Thyroid gland (tissue), 4 donors: ENCODE measurements around the gene BCL7B. TPM values are rescaled to one million over a fixed set of nuclear protein-coding genes. Genes with fewer than 3 reads are reported as not detected.
"Not testable (repeated sequence)": the region's sequence is repeated elsewhere in the genome, so short reads cannot be mapped to it uniquely, and the experiment has no call there.

Experiments used
- DNase-seq, 2 donors: peaks; one replicate each; pipeline ENCODE4 v3.0.0-alpha.2; 2019
- H3K27ac ChIP-seq, 3 donors: fragments of 200-600 bp; sonication (generic); 1 replicate in 2 of 3; 2 replicates in 1 of 3; pipeline ENCODE4 v1.5.1; 2016 to 2019; ENCODE audit warnings: mild to moderate bottlenecking in 1 of 3, moderate library complexity in 1 of 3
- H3K27me3 ChIP-seq: fragments of 200-600 bp; sonication (generic); one replicate; pipeline ENCODE4 v1.5.1; 2019
- H3K36me3 ChIP-seq, 2 donors: fragments of 200-600 bp; sonication (generic); one replicate each; pipeline ENCODE4 v1.5.1; 2016 to 2019
- H3K4me1 ChIP-seq, 2 donors: fragments of 200-600 bp; sonication (generic); one replicate each; pipeline ENCODE4 v1.5.1; 2017 to 2019
- H3K4me3 ChIP-seq, 3 donors: fragments of 200-600 bp; sonication (generic); replicated peaks in 1 of 3; 1 replicate in 2 of 3; 2 replicates in 1 of 3; pipeline ENCODE4 v1.5.1; 2016; ENCODE audit warnings: mild to moderate bottlenecking in 1 of 3
- H3K9me3 ChIP-seq: fragments of 200-600 bp; sonication (generic); one replicate; pipeline ENCODE4 v1.5.1; 2017
- POLR2A ChIP-seq, 2 donors: fragments of 450-650 bp; IDR thresholded peaks; one replicate each; pipeline ENCODE4 v1.6.1; 2017; ENCODE audit warnings: antibody characterized with exemption in 2 of 2, mild to moderate bottlenecking in 2 of 2, moderate library complexity in 1 of 2
- WGBS, 2 donors: methylation state at CpG; one replicate each; pipeline ENCODE4 v1.1.5; 2017; 5-methylcytosine and 5-hydroxymethylcytosine counted together
- intact Hi-C: fragments of 100-400 bp; cut with DNase I; formaldehyde crosslinking; loops from one replicate; pipeline ENCODE4 v1.15.1; 2023
- total RNA-seq, 4 donors: library from RNA; depleted of rRNA; stranded (reverse); fragments of >200 nt; gene quantifications; one replicate each; pipeline ENCODE4 v1.2.3, GENCODE V29; 2016
- TF ChIP-seq, protein P1 (sequence below), 6 experiments: fragments of 200-600 bp in 3 of 6; fragments of 450-650 bp in 3 of 6; sonication (generic) in 3 of 6; IDR thresholded peaks; one replicate each; pipeline ENCODE4 v1.5.1; 2016 to 2019; ENCODE audit warnings: antibody characterized with exemption in 6 of 6, mild to moderate bottlenecking in 2 of 6, inconsistent platforms in 1 of 6, moderate library complexity in 1 of 6

Gene BCL7B
- total RNA-seq, 4 donors from 2014 or later: 52.5 to 83.1 (median 74.4) TPM

DNA sequence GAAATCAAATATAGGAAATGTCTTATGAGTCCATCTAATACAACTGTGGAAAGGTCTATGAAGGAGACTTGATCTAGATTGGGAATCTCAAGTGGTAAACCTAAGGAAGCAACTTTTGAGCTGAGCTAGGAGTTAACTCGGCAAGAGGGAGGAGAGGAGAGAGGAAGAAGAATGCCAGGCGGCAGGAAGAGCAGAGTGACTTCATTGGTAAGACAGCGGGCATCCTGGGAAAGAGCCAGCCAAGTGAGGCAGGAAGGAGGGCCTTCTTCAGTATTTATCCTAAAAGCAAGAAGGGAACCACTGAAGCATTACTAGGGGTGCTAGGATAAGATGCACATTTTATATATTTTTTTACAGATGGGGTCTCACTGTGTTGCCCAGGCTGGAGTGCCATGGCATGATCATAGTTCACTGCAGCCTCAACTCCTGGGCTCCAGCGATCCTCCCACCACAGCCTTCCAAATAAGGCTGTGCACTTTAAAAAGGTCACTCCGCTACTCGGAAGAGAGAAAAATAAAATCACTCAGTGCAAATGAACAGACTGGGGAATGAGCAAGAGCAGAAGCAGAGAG, 2.0 kb downstream of the BCL7B start:
- Histone ChIP-seq H3K27me3 (no peaks in the 10 kb centered on the region), H3K9me3 (no peaks in the 10 kb centered on the region), H3K36me3 (peaks cover 10 to 12% of the 10 kb centered on the region in 2 donors), H3K4me3 (no peak overlapping the region), H3K27ac (peak overlapping the region in 2 of 3 donors; percentile 93 to 96), H3K4me1 (peaks cover 31% of the 10 kb centered on the region in 2 donors)
- WGBS, 2 donors: 58 to 60% methylated on average over 6 of the region's 6 CpGs
- TF ChIP-seq, protein P1, sequence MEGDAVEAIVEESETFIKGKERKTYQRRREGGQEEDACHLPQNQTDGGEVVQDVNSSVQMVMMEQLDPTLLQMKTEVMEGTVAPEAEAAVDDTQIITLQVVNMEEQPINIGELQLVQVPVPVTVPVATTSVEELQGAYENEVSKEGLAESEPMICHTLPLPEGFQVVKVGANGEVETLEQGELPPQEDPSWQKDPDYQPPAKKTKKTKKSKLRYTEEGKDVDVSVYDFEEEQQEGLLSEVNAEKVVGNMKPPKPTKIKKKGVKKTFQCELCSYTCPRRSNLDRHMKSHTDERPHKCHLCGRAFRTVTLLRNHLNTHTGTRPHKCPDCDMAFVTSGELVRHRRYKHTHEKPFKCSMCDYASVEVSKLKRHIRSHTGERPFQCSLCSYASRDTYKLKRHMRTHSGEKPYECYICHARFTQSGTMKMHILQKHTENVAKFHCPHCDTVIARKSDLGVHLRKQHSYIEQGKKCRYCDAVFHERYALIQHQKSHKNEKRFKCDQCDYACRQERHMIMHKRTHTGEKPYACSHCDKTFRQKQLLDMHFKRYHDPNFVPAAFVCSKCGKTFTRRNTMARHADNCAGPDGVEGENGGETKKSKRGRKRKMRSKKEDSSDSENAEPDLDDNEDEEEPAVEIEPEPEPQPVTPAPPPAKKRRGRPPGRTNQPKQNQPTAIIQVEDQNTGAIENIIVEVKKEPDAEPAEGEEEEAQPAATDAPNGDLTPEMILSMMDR (IDR thresholded peaks at IDR 0.05): no peak
- no peak for TF ChIP-seq POLR2A (IDR thresholded peaks at IDR 0.05)
- no peak for DNase-seq
- intact Hi-C loops: no loop called here

DNA sequence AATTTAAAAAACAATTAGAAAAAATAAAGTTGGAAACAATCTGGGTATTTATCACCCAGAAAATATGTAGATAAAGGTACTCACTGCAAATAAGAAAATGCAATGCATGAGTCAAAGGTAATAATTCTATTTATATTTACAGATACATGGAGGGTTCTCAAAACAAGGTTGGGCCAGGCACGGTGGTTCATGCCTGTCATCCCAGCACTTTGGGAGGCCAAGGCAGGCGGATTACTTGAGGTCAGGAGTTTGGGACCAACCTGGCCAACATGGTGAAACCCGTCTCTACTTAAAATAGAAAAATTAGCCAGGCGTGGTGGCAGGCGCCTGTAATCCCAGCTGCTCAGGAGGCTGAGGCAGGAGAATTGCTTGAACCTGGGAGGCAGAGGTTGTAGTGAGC, 7.4 kb downstream of the BCL7B start:
- WGBS, 2 donors: 92 to 95% methylated on average over 5 of the region's 5 CpGs
- DNase-seq, H3K4me3 ChIP-seq, H3K9me3 ChIP-seq, H3K27me3 ChIP-seq, intact Hi-C loops, H3K27ac ChIP-seq: not testable (repeated sequence)
- H3K36me3 ChIP-seq: peaks cover 10 to 12% of the 10 kb centered on the region in 2 donors
- peaks cover 12 to 15% of the 10 kb centered on the region in 2 donors for H3K4me1 ChIP-seq

DNA sequence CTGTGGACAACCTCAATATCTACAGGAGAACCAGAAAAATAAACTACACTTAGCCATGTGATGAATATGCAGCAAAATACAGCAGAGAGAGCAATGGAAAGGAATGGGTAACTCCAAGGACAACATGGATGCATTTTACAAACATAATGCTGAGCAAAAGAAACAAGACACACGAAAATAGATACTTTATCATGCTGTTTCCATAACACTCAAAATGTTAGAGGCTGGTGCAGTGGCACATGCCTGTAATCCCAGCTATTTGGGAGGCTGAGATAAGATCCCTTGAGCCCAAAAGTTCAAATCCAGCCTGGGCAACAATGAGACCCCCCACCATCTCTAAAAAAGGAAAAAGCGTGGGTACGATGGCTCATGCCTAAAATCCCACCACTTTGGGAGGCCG, 8.3 kb downstream of the BCL7B start:
- WGBS, 2 donors: 90% methylated on average over 4 of the region's 4 CpGs
- no peaks in the 10 kb centered on the region for H3K27me3 ChIP-seq

DNA sequence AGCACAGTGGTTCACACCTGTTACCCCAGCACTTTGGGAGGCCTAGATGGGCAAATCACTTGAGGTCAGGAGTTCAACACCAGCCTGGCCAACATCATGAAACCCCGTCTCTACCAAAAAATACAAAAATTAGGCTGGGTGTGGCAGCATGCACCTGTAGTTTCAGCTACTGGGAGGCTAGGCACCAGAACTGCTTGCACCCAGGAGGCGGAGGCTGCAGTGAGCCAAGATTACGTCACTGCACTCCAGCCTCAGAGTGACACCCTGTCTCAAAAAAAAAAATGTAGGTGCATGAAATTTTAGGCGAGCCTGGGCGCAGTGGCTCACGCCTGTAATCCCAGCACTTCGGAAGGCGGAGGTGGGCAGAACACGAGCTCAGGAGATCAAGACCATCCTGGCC, 9.6 kb downstream of the BCL7B start:
- Histone ChIP-seq H3K4me1 (no peaks in the 10 kb centered on the region), H3K9me3 (no peaks in the 10 kb centered on the region), H3K27ac (no peak overlapping the region), H3K36me3 (peaks cover 14 to 15% of the 10 kb centered on the region in 2 donors), H3K27me3 (no peaks in the 10 kb centered on the region), H3K4me3 (no peak overlapping the region)
- intact Hi-C loops: no loop called here
- TF ChIP-seq POLR2A (IDR thresholded peaks at IDR 0.05): no peak
- TF ChIP-seq, protein P1 (IDR thresholded peaks at IDR 0.05): no peak
- 95 to 97% methylated on average over 9 of the region's 9 CpGs for WGBS, 2 donors
- DNase-seq: no peak

More for the DNA sequence above, 8.3 kb downstream of the BCL7B start:
- no peak for DNase-seq
- no peaks in the 10 kb centered on the region for H3K9me3 ChIP-seq
- H3K4me3 ChIP-seq: no peak overlapping the region
- peaks cover 4 to 5% of the 10 kb centered on the region in 2 donors for H3K4me1 ChIP-seq
- H3K27ac ChIP-seq: no peak overlapping the region
- H3K36me3 ChIP-seq: peaks cover 10 to 12% of the 10 kb centered on the region in 2 donors
- TF ChIP-seq, protein P1 (IDR thresholded peaks at IDR 0.05): no peak
- TF ChIP-seq POLR2A (IDR thresholded peaks at IDR 0.05): no peak
- intact Hi-C loops: no loop called here

DNA sequence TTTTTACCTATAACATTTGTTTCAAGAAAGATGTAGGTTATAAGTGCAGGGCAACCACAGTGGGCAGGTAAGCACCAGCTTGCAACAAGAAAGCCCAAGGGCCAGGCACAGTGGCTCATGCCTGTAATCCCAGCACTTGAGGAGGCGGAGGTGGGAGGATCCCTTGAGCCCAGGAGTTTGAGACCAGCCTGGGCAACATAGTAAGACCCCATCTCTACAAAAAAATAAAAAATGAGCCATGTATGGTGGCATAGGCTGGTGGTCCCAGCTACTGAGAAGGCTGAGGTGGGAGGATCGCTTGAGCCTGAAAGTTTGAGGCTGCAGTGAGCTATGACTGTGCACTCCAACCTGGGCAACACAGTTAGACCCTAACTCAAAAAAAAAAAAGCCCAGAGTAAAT, 12.8 kb downstream of the BCL7B start:
- intact Hi-C loops: no loop called here
- 96 to 97% methylated on average over 2 of the region's 2 CpGs for WGBS, 2 donors
- Histone ChIP-seq H3K9me3 (no peaks in the 10 kb centered on the region), H3K36me3 (peaks cover 22 to 32% of the 10 kb centered on the region in 2 donors), H3K4me1 (no peaks in the 10 kb centered on the region), H3K27me3 (no peaks in the 10 kb centered on the region), H3K4me3 (no peak overlapping the region), H3K27ac (no peak overlapping the region)
- TF ChIP-seq, protein P1 (IDR thresholded peaks at IDR 0.05): no peak
- no peak for TF ChIP-seq POLR2A (IDR thresholded peaks at IDR 0.05)
- no peak for DNase-seq
